ENCODE data around the gene EPHB3. TPM values are rescaled to one million over a fixed set of nuclear protein-coding genes. Genes with fewer than 3 reads are reported as not detected.

EPHB3 gene
- total RNA-seq, 1 donor from 2014 or later = 13.4 TPM

- Mint-ChIP-seq H3K9me3 (no peaks in the 10 kb centered on the region), H3K27ac (ENCODE audit: unreplicated experiment) (peak overlapping the region; percentile 35), H3K4me1 (peaks cover 65% of the 10 kb centered on the region), H3K4me3 (peak overlapping the region; percentile 70), H3K36me3 (ENCODE audit: low read depth) (no peaks in the 10 kb centered on the region), H3K27me3 (ENCODE audit: low read depth) (peaks cover 40% of the 10 kb centered on the region)
- DNase-seq (ENCODE audit: low read depth, low spot score) = no peak
- no peak for TF ChIP-seq CTCF (conservative IDR thresholded peaks at IDR 0.05)
These were observed 5.1 kb downstream of the EPHB3 start for GRCh38 chr3:184566441-184567414.

GRCh38 chr3:184567946-184568559, 6.5 kb downstream of the EPHB3 start:
- no peak for DNase-seq (ENCODE audit: low read depth, low spot score)
- H3K9me3 Mint-ChIP-seq = no peaks in the 10 kb centered on the region
- H3K4me3 Mint-ChIP-seq = peak overlapping the region; percentile 72
- no peak overlapping the region for H3K27ac Mint-ChIP-seq (ENCODE audit: unreplicated experiment)
- peaks cover 38% of the 10 kb centered on the region for H3K27me3 Mint-ChIP-seq (ENCODE audit: low read depth)
- TF ChIP-seq CTCF (conservative IDR thresholded peaks at IDR 0.05) = no peak
- H3K4me1 Mint-ChIP-seq = peaks cover 72% of the 10 kb centered on the region
- H3K36me3 Mint-ChIP-seq (ENCODE audit: low read depth) = no peaks in the 10 kb centered on the region

GRCh38 chr3:184568560-184568923, 7.0 kb downstream of the EPHB3 start:
- no peaks in the 10 kb centered on the region for H3K36me3 Mint-ChIP-seq (ENCODE audit: low read depth)
- TF ChIP-seq CTCF (conservative IDR thresholded peaks at IDR 0.05) = no peak
- H3K4me3 Mint-ChIP-seq = peak overlapping the region; percentile 72
- no peaks in the 10 kb centered on the region for H3K9me3 Mint-ChIP-seq
- H3K4me1 Mint-ChIP-seq = peaks cover 71% of the 10 kb centered on the region
- no peak overlapping the region for H3K27ac Mint-ChIP-seq (ENCODE audit: unreplicated experiment)
- no peak for DNase-seq (ENCODE audit: low read depth, low spot score)
- H3K27me3 Mint-ChIP-seq (ENCODE audit: low read depth) = peaks cover 33% of the 10 kb centered on the region

GRCh38 chr3:184568924-184569829, 7.6 kb downstream of the EPHB3 start:
- H3K9me3 Mint-ChIP-seq = no peaks in the 10 kb centered on the region
- peak overlapping the region; percentile 82 for H3K4me3 Mint-ChIP-seq
- no peaks in the 10 kb centered on the region for H3K36me3 Mint-ChIP-seq (ENCODE audit: low read depth)
- peaks cover 71% of the 10 kb centered on the region for H3K4me1 Mint-ChIP-seq
- peaks cover 30% of the 10 kb centered on the region for H3K27me3 Mint-ChIP-seq (ENCODE audit: low read depth)
- DNase-seq (ENCODE audit: low read depth, low spot score) = peak; percentile 44
- H3K27ac Mint-ChIP-seq (ENCODE audit: unreplicated experiment) = no peak overlapping the region
- no peak for TF ChIP-seq CTCF (conservative IDR thresholded peaks at IDR 0.05)

- Mint-ChIP-seq H3K27ac (ENCODE audit: unreplicated experiment) (no peak overlapping the region), H3K36me3 (ENCODE audit: low read depth) (no peaks in the 10 kb centered on the region), H3K4me1 (peaks cover 73% of the 10 kb centered on the region), H3K9me3 (no peaks in the 10 kb centered on the region), H3K4me3 (peak overlapping the region; percentile 82), H3K27me3 (ENCODE audit: low read depth) (peaks cover 23% of the 10 kb centered on the region)
- no peak for TF ChIP-seq CTCF (conservative IDR thresholded peaks at IDR 0.05)
- no peak for DNase-seq (ENCODE audit: low read depth, low spot score)
These were observed 8.4 kb downstream of the EPHB3 start for GRCh38 chr3:184570035-184570434.
